Naive thymus-derived CD4-positive, alpha-beta T cell (primary cell): ENCODE data around the gene CA11. TPM values are rescaled to one million over a fixed set of nuclear protein-coding genes. Genes with fewer than 3 reads are reported as not detected.

Experiments used
- ATAC-seq: fragments of 150-1000 bp; cut with Tn5 transposase; 2 replicates; pipeline ENCODE4 v1.10.0; 2021; ENCODE audit warnings: mild to moderate bottlenecking, moderate library complexity
- CTCF ChIA-PET: fragments of 350-600 bp; sonication (Branson Sonifier 250); formaldehyde crosslinking; loops from one replicate; lab custom pipeline; 2021; ENCODE audit warnings: antibody characterized with exemption; lab: Charles Lee
- POLR2A ChIA-PET: fragments of 350-600 bp; sonication (Branson Sonifier 250); formaldehyde crosslinking; loops from one replicate; lab custom pipeline; 2021; ENCODE audit warnings: antibody characterized with exemption, inconsistent platforms; lab: Charles Lee
- DNase-seq, 9 donors: peaks; one replicate each; pipeline versions ENCODE4 v3.0.0 to v3.0.0-alpha.2; 2020 to 2022; ENCODE audit warnings: mixed read lengths in 1 of 9
- H3K27ac ChIP-seq: one replicate; pipeline ENCODE4 v1.7.0; 2013; ENCODE audit warnings: mild to moderate bottlenecking, low read depth, low read length, moderate library complexity
- H3K27me3 ChIP-seq, 2 donors: one replicate each; pipeline ENCODE4 v1.7.0; 2013; ENCODE audit warnings: low read length in 2 of 2, mild to moderate bottlenecking in 2 of 2, moderate library complexity in 2 of 2; ENCODE audit not compliant: control insufficient read depth in 2 of 2, insufficient read depth in 2 of 2
- H3K36me3 ChIP-seq, 3 experiments: 1 replicate in 2 of 3; 2 replicates in 1 of 3; pipeline ENCODE4 v1.7.0; 2013; ENCODE audit warnings: low read length in 3 of 3, mild to moderate bottlenecking in 3 of 3, moderate library complexity in 1 of 3; ENCODE audit not compliant: insufficient read depth in 3 of 3, control insufficient read depth in 2 of 3
- H3K4me1 ChIP-seq, 2 donors: one replicate each; pipeline ENCODE4 v1.7.0; 2013; ENCODE audit warnings: low read length in 2 of 2, mild to moderate bottlenecking in 2 of 2, moderate library complexity in 1 of 2; ENCODE audit not compliant: control insufficient read depth in 2 of 2, insufficient read depth in 2 of 2
- H3K4me3 ChIP-seq: 2 replicates; pipeline ENCODE4 v1.7.0; 2013; ENCODE audit warnings: mild to moderate bottlenecking, low read length
- H3K9me3 ChIP-seq, 3 experiments: 1 replicate in 2 of 3; 2 replicates in 1 of 3; pipeline ENCODE4 v1.7.0; 2013; ENCODE audit warnings: low read length in 3 of 3; ENCODE audit not compliant: control insufficient read depth in 2 of 3
- H3K27ac Mint-ChIP-seq, 9 donors: one replicate each; pipeline ENCODE4 v1.8.0; 2020 to 2022; ENCODE audit warnings: mixed read lengths in 9 of 9, mild to moderate bottlenecking in 8 of 9, moderate library complexity in 5 of 9, inconsistent platforms in 2 of 9
- H3K27me3 Mint-ChIP-seq, 5 donors: one replicate each; pipeline ENCODE4 v1.8.0; 2021 to 2022; ENCODE audit warnings: mixed read lengths in 5 of 5, mild to moderate bottlenecking in 1 of 5
- H3K36me3 Mint-ChIP-seq, 5 donors: one replicate each; pipeline ENCODE4 v1.8.0; 2020 to 2022; ENCODE audit warnings: mixed read lengths in 5 of 5, mild to moderate bottlenecking in 3 of 5, inconsistent platforms in 1 of 5
- H3K4me1 Mint-ChIP-seq, 7 donors: one replicate each; pipeline ENCODE4 v1.8.0; 2020 to 2022; ENCODE audit warnings: mixed read lengths in 7 of 7, mild to moderate bottlenecking in 3 of 7, inconsistent platforms in 1 of 7
- H3K4me3 Mint-ChIP-seq, 10 donors: one replicate each; pipeline ENCODE4 v1.8.0; 2020 to 2022; ENCODE audit warnings: mild to moderate bottlenecking in 10 of 10, mixed read lengths in 10 of 10, moderate library complexity in 6 of 10, inconsistent platforms in 2 of 10
- H3K9me3 Mint-ChIP-seq, 11 donors: one replicate each; pipeline ENCODE4 v1.8.0; 2020 to 2022; ENCODE audit warnings: mixed read lengths in 11 of 11, mild to moderate bottlenecking in 4 of 11, inconsistent platforms in 1 of 11, moderate library complexity in 1 of 11
- intact Hi-C, 2 donors: fragments of 100-400 bp; cut with micrococcal nuclease; formaldehyde crosslinking; loops; one replicate each; pipeline ENCODE4 v1.15.1; 2023
- polyA plus RNA-seq, 2 donors: library from polyadenylated mRNA; unstranded; fragments of 300-500 nt; fragmentation: Illumina TruSeq; gene quantifications; one replicate each; pipeline ENCODE4 v1.2.3, GENCODE V29; 2021
- total RNA-seq, 6 experiments: library from RNA in 5 of 6; stranded (reverse) in 5 of 6; gene quantifications; 1 replicate in 5 of 6; 2 replicates in 1 of 6; pipeline ENCODE4 v1.2.3 and lab custom pipeline; 2021 to 2026

CA11 gene
- total and polyA plus RNA-seq, 7 experiments from 2014 or later, result 6.3 to 20.5 (median 10.8) TPM

DNA sequence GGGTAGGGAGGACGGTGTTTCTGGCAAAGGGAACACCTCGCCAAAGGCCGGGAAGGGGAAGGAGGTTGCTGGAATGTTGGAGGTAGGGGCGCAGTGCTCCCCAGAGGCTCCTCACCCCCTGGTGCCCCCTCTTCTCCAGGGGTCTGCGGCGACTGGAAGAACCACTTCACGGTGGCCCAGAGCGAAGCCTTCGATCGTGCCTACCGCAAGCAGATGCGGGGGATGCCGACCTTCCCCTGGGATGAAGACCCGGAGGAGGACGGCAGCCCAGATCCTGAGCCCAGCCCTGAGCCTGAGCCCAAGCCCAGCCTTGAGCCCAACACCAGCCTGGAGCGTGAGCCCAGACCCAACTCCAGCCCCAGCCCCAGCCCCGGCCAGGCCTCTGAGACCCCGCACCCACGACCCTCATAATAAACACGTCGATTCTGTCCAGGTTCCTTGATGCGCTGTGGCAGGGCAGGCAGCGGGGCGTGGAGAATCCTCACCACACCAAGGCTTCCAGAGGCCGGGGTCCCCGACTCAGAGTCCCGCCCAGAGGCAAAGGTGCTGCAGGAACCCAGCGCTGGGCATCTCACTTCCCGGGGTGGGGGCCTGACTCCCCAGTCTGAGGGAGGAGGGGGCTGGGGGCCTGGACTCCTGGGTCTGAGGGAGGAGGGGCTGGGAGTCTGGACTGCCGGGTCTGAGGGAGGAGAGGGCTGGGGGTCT, 46.8 kb downstream of the CA11 start:
- ChIA-PET POLR2A (no interaction called here), CTCF (interaction anchor here (1.2 kb wide), 1 partner anchor 10 kb away, joined by 3 read pairs; no protein-coding TSS in a partner anchor)
- H3K4me1 Mint-ChIP-seq, result peaks cover 0 to 5% (median 4%) of the 10 kb centered on the region in 7 donors
- H3K36me3 Mint-ChIP-seq, result peaks cover 0 to 2% (median 0%) of the 10 kb centered on the region in 5 donors
- DNase-seq (no peak), ATAC-seq (no peak)
- no peak overlapping the region for H3K27ac Mint-ChIP-seq
- Histone ChIP-seq H3K4me1 (peaks cover 6 to 8% of the 10 kb centered on the region in 2 donors), H3K4me3 (no peak overlapping the region), H3K9me3 (no peaks in the 10 kb centered on the region), H3K27ac (no peak overlapping the region), H3K36me3 (no peaks in the 10 kb centered on the region), H3K27me3 (no peaks in the 10 kb centered on the region)
- H3K4me3 Mint-ChIP-seq, result no peak overlapping the region
- intact Hi-C loops, result no loop called here
- peaks cover 0 to 4% (median 0%) of the 10 kb centered on the region in 5 donors for H3K27me3 Mint-ChIP-seq
- no peaks in the 10 kb centered on the region for H3K9me3 Mint-ChIP-seq

GRCh38 chr19:48596679-48597465, 49.1 kb downstream of the CA11 start:
- H3K36me3 ChIP-seq, result no peaks in the 10 kb centered on the region
- Mint-ChIP-seq H3K27ac (peak overlapping the region; percentile 48 to 90 (median 82)), H3K4me1 (peaks cover 0 to 9% (median 4%) of the 10 kb centered on the region in 7 donors), H3K9me3 (no peaks in the 10 kb centered on the region), H3K27me3 (peaks cover 0 to 4% (median 0%) of the 10 kb centered on the region in 5 donors), H3K36me3 (peaks cover 0 to 5% (median 0%) of the 10 kb centered on the region in 5 donors), H3K4me3 (peak overlapping the region in 9 of 10 donors; percentile 13 to 81 (median 59))
- DNase-seq (peak in 6 of 9 donors; percentile 36 to 53 (median 46)), ATAC-seq (peak; percentile 82)
- no peaks in the 10 kb centered on the region for H3K9me3 ChIP-seq
- peaks cover 6 to 8% of the 10 kb centered on the region in 2 donors for H3K4me1 ChIP-seq
- H3K27ac ChIP-seq, result peak overlapping the region; percentile 60
- intact Hi-C loops, result loop anchor here in 1 of 2 donors (1.0 kb wide), 1 partner anchor 8 kb away; no protein-coding TSS in a partner anchor
- no peaks in the 10 kb centered on the region for H3K27me3 ChIP-seq
- ChIA-PET CTCF (interaction anchor here (0.7 kb wide), 1 partner anchor 819 kb away, joined by 5 read pairs; no protein-coding TSS in a partner anchor), POLR2A (interaction anchor here (0.6 to 1.1 kb wide), 2 partner anchors 12 to 35 kb away, joined by 4 to 5 read pairs; no protein-coding TSS in a partner anchor)
- H3K4me3 ChIP-seq, result peak overlapping the region; percentile 46

GRCh38 chr19:48596237-48596636, 49.8 kb downstream of the CA11 start:
- Histone ChIP-seq H3K27me3 (no peaks in the 10 kb centered on the region), H3K4me1 (peaks cover 6 to 8% of the 10 kb centered on the region in 2 donors), H3K4me3 (peak overlapping the region; percentile 46), H3K27ac (no peak overlapping the region), H3K36me3 (no peaks in the 10 kb centered on the region), H3K9me3 (no peaks in the 10 kb centered on the region)
- Mint-ChIP-seq H3K36me3 (peaks cover 0 to 5% (median 0%) of the 10 kb centered on the region in 5 donors), H3K27me3 (peaks cover 0 to 4% (median 0%) of the 10 kb centered on the region in 5 donors), H3K27ac (peak overlapping the region in 6 of 9 donors; percentile 43 to 88 (median 76)), H3K4me1 (peaks cover 0 to 12% (median 4%) of the 10 kb centered on the region in 7 donors), H3K4me3 (peak overlapping the region in 5 of 10 donors; percentile 35 to 81 (median 66)), H3K9me3 (no peaks in the 10 kb centered on the region)
- POLR2A ChIA-PET, result interaction anchor here (1.1 kb wide), 1 partner anchor 35 kb away, joined by 5 read pairs; no protein-coding TSS in a partner anchor
- intact Hi-C loops, result no loop called here
- no peak for DNase-seq
- no peak for ATAC-seq
- CTCF ChIA-PET, result interaction anchor here (1.1 kb wide), 1 partner anchor 12 kb away, joined by 3 read pairs; no protein-coding TSS in a partner anchor

GRCh38 chr19:48595833-48596232, 50.2 kb downstream of the CA11 start:
- Histone ChIP-seq H3K27ac (no peak overlapping the region), H3K9me3 (no peaks in the 10 kb centered on the region), H3K27me3 (no peaks in the 10 kb centered on the region), H3K4me3 (no peak overlapping the region), H3K4me1 (peaks cover 6 to 8% of the 10 kb centered on the region in 2 donors), H3K36me3 (no peaks in the 10 kb centered on the region)
- DNase-seq (no peak), ATAC-seq (no peak)
- Mint-ChIP-seq H3K4me1 (peaks cover 0 to 15% (median 4%) of the 10 kb centered on the region in 7 donors), H3K36me3 (peaks cover 0 to 8% (median 0%) of the 10 kb centered on the region in 5 donors), H3K27ac (peak overlapping the region in 4 of 9 donors; percentile 61 to 78 (median 72)), H3K9me3 (no peaks in the 10 kb centered on the region), H3K4me3 (peak overlapping the region in 6 of 10 donors; percentile 4 to 81 (median 48)), H3K27me3 (peaks cover 0 to 4% (median 0%) of the 10 kb centered on the region in 5 donors)
- ChIA-PET CTCF (interaction anchor here (1.1 kb wide), 1 partner anchor 11 kb away, joined by 3 read pairs; no protein-coding TSS in a partner anchor), POLR2A (no interaction called here)
- intact Hi-C loops, result no loop called here

- intact Hi-C loops, result no loop called here
Measured at GRCh38 chr19:48595171-48595570, 50.8 kb downstream of the CA11 start.

DNA sequence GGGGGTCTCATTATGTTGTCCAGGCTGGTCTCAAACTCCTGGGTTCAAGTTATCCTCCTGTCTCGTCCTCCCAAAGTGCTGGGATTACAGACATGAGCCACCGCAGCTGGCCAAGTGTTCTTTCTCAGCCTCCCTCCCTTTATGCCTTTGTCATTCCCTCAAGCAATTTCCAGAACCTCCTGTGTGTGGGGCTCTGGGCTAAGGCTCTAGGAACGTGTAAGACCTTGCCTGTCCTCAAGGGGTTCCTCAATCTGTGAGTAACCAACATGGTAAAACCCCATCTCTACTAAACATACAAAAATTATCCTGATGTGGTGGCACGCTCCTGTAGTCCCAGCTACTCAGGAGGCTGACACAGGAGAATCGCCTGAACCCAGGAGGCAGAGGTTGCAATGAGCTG, 55.0 kb downstream of the CA11 start:
- peak overlapping the region in 3 of 9 donors; percentile 10 to 55 (median 50) for H3K27ac Mint-ChIP-seq
- peaks cover 0 to 10% (median 0%) of the 10 kb centered on the region in 5 donors for H3K36me3 Mint-ChIP-seq
- ChIA-PET CTCF (interaction anchor here (0.6 to 1.5 kb wide), 3 partner anchors 18 to 325 kb away, joined by 3 to 4 read pairs (median 3); no protein-coding TSS in a partner anchor), POLR2A (interaction anchor here (0.7 kb wide), 2 partner anchors 18 to 27 kb away, joined by 3 read pairs; no protein-coding TSS in a partner anchor)
- Histone ChIP-seq H3K4me1 (peaks cover 0 to 3% of the 10 kb centered on the region in 2 donors), H3K27me3 (no peaks in the 10 kb centered on the region), H3K36me3 (no peaks in the 10 kb centered on the region), H3K27ac (no peak overlapping the region), H3K9me3 (no peaks in the 10 kb centered on the region), H3K4me3 (no peak overlapping the region)
- peak overlapping the region in 1 of 10 donors; percentile 13 for H3K4me3 Mint-ChIP-seq
- H3K9me3 Mint-ChIP-seq, result no peaks in the 10 kb centered on the region
- DNase-seq, result no peak
- H3K27me3 Mint-ChIP-seq, result no peaks in the 10 kb centered on the region
- intact Hi-C loops, result no loop called here
- no peak for ATAC-seq
- H3K4me1 Mint-ChIP-seq, result peaks cover 10 to 24% (median 12%) of the 10 kb centered on the region in 7 donors

More at GRCh38 chr19:48595171-48595570, 50.8 kb downstream of the CA11 start:
- H3K36me3 Mint-ChIP-seq, result peaks cover 0 to 8% (median 0%) of the 10 kb centered on the region in 5 donors
- DNase-seq (no peak), ATAC-seq (no peak)
- H3K4me3 Mint-ChIP-seq, result peak overlapping the region in 6 of 10 donors; percentile 4 to 81 (median 30)
- peaks cover 6 to 8% of the 10 kb centered on the region in 2 donors for H3K4me1 ChIP-seq
- peaks cover 0 to 4% (median 0%) of the 10 kb centered on the region in 5 donors for H3K27me3 Mint-ChIP-seq
- H3K9me3 Mint-ChIP-seq, result no peaks in the 10 kb centered on the region
- no peak overlapping the region for H3K27ac ChIP-seq
- H3K27ac Mint-ChIP-seq, result peak overlapping the region in 8 of 9 donors; percentile 45 to 90 (median 68)
- H3K4me1 Mint-ChIP-seq, result peaks cover 0 to 15% (median 4%) of the 10 kb centered on the region in 7 donors
- H3K4me3 ChIP-seq, result no peak overlapping the region
- CTCF ChIA-PET, result interaction anchor here (1.1 kb wide), 1 partner anchor 11 kb away, joined by 3 read pairs; no protein-coding TSS in a partner anchor
- H3K36me3 ChIP-seq, result no peaks in the 10 kb centered on the region
- no peaks in the 10 kb centered on the region for H3K27me3 ChIP-seq
- POLR2A ChIA-PET, result no interaction called here
- no peaks in the 10 kb centered on the region for H3K9me3 ChIP-seq
